Astrocyte (in vitro differentiated cells and primary cell): ENCODE measurements around the gene XXYLT1.

Source experiments
- CTCF ChIP-seq: IDR thresholded peaks from 2 replicates; pipeline ENCODE4 v1.5.1; 2011; ENCODE audit warnings: low read depth, mild to moderate bottlenecking, inconsistent platforms, low read length, moderate library complexity; ENCODE audit not compliant: insufficient read depth
- EZH2 ChIP-seq: IDR thresholded peaks from 2 replicates; pipeline ENCODE4 v1.6.1; 2012; ENCODE audit warnings: mild to moderate bottlenecking, low read length, inconsistent platforms; ENCODE audit not compliant: insufficient read depth

GRCh38 chr3:195151402-195151801 lies 119.6 kb downstream of the XXYLT1 start:
- TF ChIP-seq CTCF: no peak
- no peak for TF ChIP-seq EZH2
